ENCODE results near the gene PANK2. TPM values are rescaled to one million over a fixed set of nuclear protein-coding genes. Genes with fewer than 3 reads are reported as not detected.

The PANK2 gene
- total and polyA plus RNA-seq, 2 of the 8 experiments (the other 6 are each of a cell fraction or from before 2014, with no cell fraction given): 17.1 to 57.5 TPM

DNA sequence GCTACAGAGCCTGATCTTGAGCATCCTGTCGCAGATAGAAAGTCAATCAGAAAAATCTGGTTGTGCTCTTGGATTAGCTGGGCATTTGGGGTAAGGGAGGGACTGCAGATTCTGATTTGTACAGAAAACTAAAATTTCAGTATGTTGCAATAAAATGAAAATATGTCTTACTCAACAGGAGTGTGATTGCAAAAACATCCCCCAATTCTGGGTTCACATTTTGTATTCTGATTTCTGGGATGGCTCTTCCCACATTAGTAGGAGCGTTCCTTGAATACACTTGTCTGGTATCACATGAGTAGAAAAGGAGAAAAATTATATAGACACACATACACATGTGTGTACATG, 40.5 kb downstream of the PANK2 start:
- WGBS, 2 experiments (ENCODE audit: extremely low coverage in 1 of 2, insufficient coverage in 1 of 2, insufficient read length in 1 of 2, insufficient replicate concordance in 2 of 2, low coverage in 1 of 2, low lambda C conversion rate in 2 of 2, missing lambda C conversion rate in 1 of 2): 88% methylated on average over 2 of the region's 2 CpGs; no CpG with 5 or more reads in 1 of the 2 experiments
- no peak overlapping the region for H4K8ac ChIP-seq (ENCODE audit: extremely low read depth, insufficient read depth, low read length)
- CTCF ChIA-PET (ENCODE audit: partially characterized antibody): interaction anchor here (0.8 to 4.8 kb wide), 9 partner anchors 9 to 266 kb away, joined by 3 to 42 read pairs (median 4); no protein-coding TSS in a partner anchor

More for the DNA sequence above, 40.5 kb downstream of the PANK2 start:
- Histone ChIP-seq H3K14ac (ENCODE audit: insufficient read length) (no peak overlapping the region), H4K5ac (ENCODE audit: insufficient read length, low read depth, low read length) (no peak overlapping the region), H3K36me3 (ENCODE audit: control insufficient read depth in 2 of 4, insufficient read depth in 4 of 4, low read length in 3 of 4) (peaks cover 0 to 6% (median 1%) of the 10 kb centered on the region in 4 experiments; a peak in 4 of 8 replicates), H3K9ac (replicated peaks in 1 of 4; ENCODE audit: extremely low read depth in 1 of 4, low read depth in 3 of 4, low read length in 3 of 4) (no peak overlapping the region), H4K20me1 (replicated peaks in 1 of 2; ENCODE audit: control insufficient read depth in 1 of 2, insufficient read depth in 2 of 2, low read length in 2 of 2) (peaks cover 14 to 16% of the 10 kb centered on the region in 2 experiments), H2BK12ac (ENCODE audit: low read depth, low read length) (no peak overlapping the region), H3K4me3 (ENCODE audit: extremely low read depth in 1 of 4, insufficient read depth in 2 of 4, low read depth in 3 of 4, low read length in 4 of 4) (no peak overlapping the region), H3K4me1 (replicated peaks in 1 of 4; ENCODE audit: control insufficient read depth in 3 of 4, insufficient read depth in 4 of 4, low read length in 3 of 4) (peaks cover 0 to 13% (median 2%) of the 10 kb centered on the region in 4 experiments; a peak in 3 of 7 replicates), H4K91ac (replicated peaks; ENCODE audit: insufficient read length, low read length) (no peak overlapping the region), H3K9me3 (ENCODE audit: insufficient read depth in 2 of 2, low read depth in 1 of 2, low read length in 1 of 2) (no peaks in the 10 kb centered on the region), H3K4ac (replicated peaks; ENCODE audit: insufficient read length, low read depth, low read length) (no peak overlapping the region), H2BK15ac (ENCODE audit: low read length) (no peak overlapping the region), H3K4me2 (ENCODE audit: insufficient read depth in 1 of 2, low read depth in 2 of 2, low read length in 2 of 2) (no peak overlapping the region), H3K79me1 (ENCODE audit: low read depth, low read length) (peaks cover 1% of the 10 kb centered on the region; the same call in 1 of the 2 replicates), H2BK5ac (ENCODE audit: low read depth, low read length) (no peak overlapping the region), H2BK20ac (ENCODE audit: low read length) (no peak overlapping the region), H3K27ac (ENCODE audit: low read depth, low read length) (no peak overlapping the region), H2AK5ac (ENCODE audit: low read depth, low read length) (no peak overlapping the region), H2AFZ (ENCODE audit: low read length) (no peak overlapping the region), H3K79me2 (ENCODE audit: control insufficient read depth in 1 of 2, insufficient read depth in 2 of 2, low read length in 2 of 2) (no peaks in the 10 kb centered on the region), H3K23me2 (ENCODE audit: low read depth, low read length) (no peaks in the 10 kb centered on the region), H2BK120ac (replicated peaks; ENCODE audit: low read depth, low read length) (no peak overlapping the region), H3K56ac (replicated peaks; ENCODE audit: insufficient read length, low read depth, low read length) (no peak overlapping the region), H3K18ac (ENCODE audit: extremely low read depth, low read length) (no peak overlapping the region), H3K23ac (ENCODE audit: insufficient read length) (no peak overlapping the region), H3K27me3 (replicated peaks in 1 of 4; ENCODE audit: control insufficient read depth in 3 of 4, extremely low read depth in 1 of 4, insufficient read depth in 3 of 4, low read length in 3 of 4) (no peaks in the 10 kb centered on the region)
- FAIRE-seq (no peak), DNase-seq (ENCODE audit: low read depth in 1 of 2, low spot score in 2 of 2) (no peak)
- POLR2A ChIA-PET (ENCODE audit: partially characterized antibody): interaction anchor here (0.8 to 7.1 kb wide), 12 partner anchors 9 to 163 kb away, joined by 3 to 57 read pairs (median 4); no protein-coding TSS in a partner anchor
- TF ChIP-seq RXRA (IDR thresholded peaks at IDR 0.05; ENCODE audit: insufficient read depth, low read depth, low read length): no peak
- TF ChIP-seq POLR2A (IDR thresholded peaks at IDR 0.05; ENCODE audit: control extremely low read depth in 1 of 2, low read depth in 2 of 2, low read length in 2 of 2): peak in 1 of 2 experiments; percentile 7; a peak in 1 of 3 replicates
